Measurements from ENCODE around the gene EFNA5. TPM values are rescaled to one million over a fixed set of nuclear protein-coding genes. Genes with fewer than 3 reads are reported as not detected.

Gene EFNA5
- total and polyA plus RNA-seq, 8 donors = 0.29 to 187 (median 3.1) TPM

GRCh38 chr5:107372723-107373450 is 297.9 kb downstream of the EFNA5 start:
- intact Hi-C loops (cut with DNase I; ENCODE audit: low total_unique reads) = no loop called here
- 64 to 75% (median 73%) methylated on average over 7 of the region's 7 CpGs for WGBS, 5 donors

GRCh38 chr5:107370396-107370968 is 300.3 kb downstream of the EFNA5 start:
- intact Hi-C loops (cut with DNase I; ENCODE audit: low total_unique reads) = no loop called here
- H3K27me3 ChIP-seq = no peaks in the 10 kb centered on the region
- H3K36me3 ChIP-seq = no peaks in the 10 kb centered on the region
- H3K4me3 ChIP-seq = no peak overlapping the region
- no peaks in the 10 kb centered on the region for H3K4me1 ChIP-seq
- H3K27ac ChIP-seq = no peak overlapping the region
- WGBS, 5 donors = 77 to 88% (median 86%) methylated on average over 6 of the region's 6 CpGs
- no peaks in the 10 kb centered on the region for H3K9me3 ChIP-seq
- no peak for DNase-seq
- TF ChIP-seq EP300 (IDR thresholded peaks at IDR 0.05) (no peak), POLR2AphosphoS5 (IDR thresholded peaks at IDR 0.05) (no peak)

More at GRCh38 chr5:107372723-107373450, 297.9 kb downstream of the EFNA5 start:
- H3K27ac ChIP-seq = no peak overlapping the region
- no peak overlapping the region for H3K4me3 ChIP-seq
- peak in 1 of 2 donors; percentile 36 for DNase-seq
- no peaks in the 10 kb centered on the region for H3K4me1 ChIP-seq
- no peaks in the 10 kb centered on the region for H3K9me3 ChIP-seq
- H3K27me3 ChIP-seq = no peaks in the 10 kb centered on the region
- TF ChIP-seq POLR2AphosphoS5 (IDR thresholded peaks at IDR 0.05) (no peak), EP300 (IDR thresholded peaks at IDR 0.05) (no peak), CTCF (IDR thresholded peaks at IDR 0.05) (no peak), POLR2A (IDR thresholded peaks at IDR 0.05) (no peak)
- no peaks in the 10 kb centered on the region for H3K36me3 ChIP-seq

DNA sequence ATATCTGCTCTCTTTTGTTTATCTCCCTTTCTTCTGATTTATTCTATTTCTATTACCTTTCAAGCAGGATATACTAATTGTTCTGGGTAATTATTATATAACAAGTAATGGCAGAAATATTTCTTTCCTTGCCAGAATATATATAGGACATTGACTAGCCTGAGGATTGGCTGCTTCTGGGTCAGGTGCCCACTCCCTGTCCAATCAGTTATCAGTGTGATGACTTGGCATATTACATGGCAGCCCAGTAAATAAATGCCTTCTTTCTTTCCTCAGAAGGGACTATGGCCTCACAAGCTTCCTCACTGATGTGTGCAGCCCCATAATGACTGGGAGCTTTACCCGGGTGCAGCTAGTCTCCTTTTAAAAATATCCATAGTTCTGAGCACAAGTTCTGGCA is 301.1 kb downstream of the EFNA5 start:
- WGBS, 5 donors = 91 to 100% (median 100%) methylated on average over 1 of the region's 1 CpG
- intact Hi-C loops (cut with DNase I; ENCODE audit: low total_unique reads) = no loop called here

DNA sequence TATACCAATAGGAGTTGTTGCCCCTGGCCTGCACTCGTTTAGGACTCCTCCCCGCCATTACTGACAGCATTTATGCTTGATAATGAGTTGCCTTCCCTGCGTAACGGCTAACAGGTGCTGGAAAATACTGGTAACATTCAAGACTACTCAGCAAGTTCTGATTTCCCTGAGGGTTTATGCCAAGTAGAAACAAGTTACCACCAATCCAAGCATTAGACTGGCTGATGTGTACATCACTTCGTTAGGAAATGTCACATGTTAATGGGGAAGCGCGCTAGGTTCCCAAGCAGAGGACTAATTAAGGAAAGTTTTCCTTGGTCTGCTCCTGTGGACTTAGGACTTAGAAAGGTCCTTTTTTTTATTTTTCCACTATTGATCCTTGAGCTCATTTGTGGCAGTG is 302.1 kb downstream of the EFNA5 start:
- no peaks in the 10 kb centered on the region for H3K9me3 ChIP-seq
- WGBS, 5 donors = 87 to 92% (median 88%) methylated on average over 7 of the region's 7 CpGs
- no peaks in the 10 kb centered on the region for H3K27me3 ChIP-seq
- no peak for DNase-seq
- no peak overlapping the region for H3K4me3 ChIP-seq
- intact Hi-C loops (cut with DNase I; ENCODE audit: low total_unique reads) = no loop called here
- TF ChIP-seq EP300 (IDR thresholded peaks at IDR 0.05) = no peak
- TF ChIP-seq POLR2AphosphoS5 (IDR thresholded peaks at IDR 0.05) = no peak
- no peak for TF ChIP-seq POLR2A (IDR thresholded peaks at IDR 0.05)
- no peak for TF ChIP-seq CTCF (IDR thresholded peaks at IDR 0.05)
- H3K27ac ChIP-seq = no peak overlapping the region
- H3K4me1 ChIP-seq = no peaks in the 10 kb centered on the region
- H3K36me3 ChIP-seq = no peaks in the 10 kb centered on the region

More for the DNA sequence above, 301.1 kb downstream of the EFNA5 start:
- Histone ChIP-seq H3K27ac (no peak overlapping the region), H3K9me3 (no peaks in the 10 kb centered on the region), H3K4me1 (no peaks in the 10 kb centered on the region), H3K4me3 (no peak overlapping the region), H3K36me3 (no peaks in the 10 kb centered on the region), H3K27me3 (no peaks in the 10 kb centered on the region)
- no peak for DNase-seq
- TF ChIP-seq POLR2AphosphoS5 (IDR thresholded peaks at IDR 0.05) (no peak), EP300 (IDR thresholded peaks at IDR 0.05) (no peak), CTCF (IDR thresholded peaks at IDR 0.05) (no peak), POLR2A (IDR thresholded peaks at IDR 0.05) (no peak)

- Histone ChIP-seq H3K27me3 (no peaks in the 10 kb centered on the region), H3K4me1 (no peaks in the 10 kb centered on the region), H3K36me3 (no peaks in the 10 kb centered on the region), H3K27ac (no peak overlapping the region), H3K4me3 (no peak overlapping the region), H3K9me3 (no peaks in the 10 kb centered on the region)
- 64 to 83% (median 73%) methylated on average over 2 of the region's 2 CpGs for WGBS, 5 donors
- intact Hi-C loops (cut with DNase I; ENCODE audit: low total_unique reads) = no loop called here
- DNase-seq = no peak
- TF ChIP-seq POLR2A (IDR thresholded peaks at IDR 0.05) (no peak), EP300 (IDR thresholded peaks at IDR 0.05) (no peak), POLR2AphosphoS5 (IDR thresholded peaks at IDR 0.05) (no peak), CTCF (IDR thresholded peaks at IDR 0.05) (no peak)
These were observed 302.8 kb downstream of the EFNA5 start for GRCh38 chr5:107367939-107368338.
